Inflammatory macrophage (primary cell): ENCODE measurements around the gene FGD5.

Source experiments
- DNase-seq, 2 donors: peaks; one replicate each; pipeline ENCODE4 v3.0.0-alpha.2; 2020 to 2022

The FGD5 gene

GRCh38 chr3:14788644-14789043 is 30.1 kb upstream of the FGD5 start:
- DNase-seq = no peak

GRCh38 chr3:14789221-14789620 is 29.5 kb upstream of the FGD5 start:
- no peak for DNase-seq

- no peak for DNase-seq
Measured at GRCh38 chr3:14789640-14790285, 29.0 kb upstream of the FGD5 start.

GRCh38 chr3:14791343-14791945 is 27.3 kb upstream of the FGD5 start:
- DNase-seq = peak; percentile 42 to 71

GRCh38 chr3:14792691-14793121 is 26.1 kb upstream of the FGD5 start:
- no peak for DNase-seq

GRCh38 chr3:14793126-14793857 is 25.5 kb upstream of the FGD5 start:
- DNase-seq = no peak

- DNase-seq = no peak
Measured at GRCh38 chr3:14793858-14794234, 24.9 kb upstream of the FGD5 start.

- no peak for DNase-seq
Measured at GRCh38 chr3:14794435-14794834, 24.3 kb upstream of the FGD5 start.

- no peak for DNase-seq
Measured at GRCh38 chr3:14795996-14796395, 22.8 kb upstream of the FGD5 start.

GRCh38 chr3:14796403-14797077 is 22.2 kb upstream of the FGD5 start:
- peak; percentile 26 to 27 for DNase-seq

- no peak for DNase-seq
Measured at GRCh38 chr3:14797731-14798130, 21.0 kb upstream of the FGD5 start.

GRCh38 chr3:14798231-14798630 is 20.5 kb upstream of the FGD5 start:
- DNase-seq = no peak

- DNase-seq = no peak
Measured at GRCh38 chr3:14799146-14799545, 19.6 kb upstream of the FGD5 start.

GRCh38 chr3:14801031-14801430 is 17.7 kb upstream of the FGD5 start:
- no peak for DNase-seq

- no peak for DNase-seq
Measured at GRCh38 chr3:14801668-14802380, 16.9 kb upstream of the FGD5 start.

GRCh38 chr3:14802381-14802731 is 16.4 kb upstream of the FGD5 start:
- no peak for DNase-seq

GRCh38 chr3:14803101-14803980 is 15.4 kb upstream of the FGD5 start:
- DNase-seq = no peak

- peak in 1 of 2 donors; percentile 9 for DNase-seq
Measured at GRCh38 chr3:14803981-14804834, 14.6 kb upstream of the FGD5 start.

GRCh38 chr3:14804835-14805780 is 13.7 kb upstream of the FGD5 start:
- peak; percentile 85 for DNase-seq
